K562 (cell line): ENCODE data around the gene TMEM107. TPM values are rescaled to one million over a fixed set of nuclear protein-coding genes. Genes with fewer than 3 reads are reported as not detected.

ENCODE experiments used
- BACH1 ChIP-seq: fragments of 200-800 bp; sonication (Bioruptor generic); IDR thresholded peaks from 2 replicates; pipeline ENCODE4 v1.6.1; 2016; ENCODE audit warnings: missing genetic modification characterization, missing compliant biosample characterization
- CCAR2 ChIP-seq: fragments of 200-400 bp; formaldehyde crosslinking; IDR thresholded peaks from 2 replicates; pipeline ENCODE4 v1.6.1; 2017; ENCODE audit warnings: mild to moderate bottlenecking, low read depth, low read length
- CHD2 ChIP-seq: IDR thresholded peaks from 2 replicates; pipeline ENCODE4 v1.6.1; 2011; ENCODE audit warnings: low read depth, low read length
- EWSR1 ChIP-seq: fragments of 450-650 bp; IDR thresholded peaks from 2 replicates; pipeline ENCODE4 v1.6.1; 2018; ENCODE audit warnings: borderline replicate concordance, mild to moderate bottlenecking, low read depth, moderate library complexity; ENCODE audit not compliant: partially characterized antibody
- GABPA ChIP-seq: fragments of 200-800 bp; sonication (Bioruptor generic); conservative IDR thresholded peaks from 2 replicates; pipeline ENCODE4 v1.6.1; 2016; ENCODE audit warnings: low read depth, missing genetic modification characterization, missing compliant biosample characterization
- GTF2F1 ChIP-seq: IDR thresholded peaks from 2 replicates; pipeline ENCODE4 v1.6.1; 2011; ENCODE audit warnings: low read depth, low read length, improper control_type of control experiment
- HDAC1 ChIP-seq, 2 experiments: fragments of 450-650 bp; IDR thresholded peaks; 2 replicates each; pipeline ENCODE4 v1.6.1; 2016 to 2017; ENCODE audit warnings: inconsistent platforms in 1 of 2, mild to moderate bottlenecking in 1 of 2, moderate library complexity in 1 of 2
- HEY1 ChIP-seq: fragments of 250-450 bp; sonication (Bioruptor Pico); IDR thresholded peaks from 2 replicates; pipeline ENCODE4 v1.5.0; 2020; ENCODE audit warnings: mild to moderate bottlenecking, moderate library complexity, borderline replicate concordance
- HNRNPUL1 ChIP-seq: fragments of 200-400 bp; formaldehyde crosslinking; IDR thresholded peaks from 2 replicates; pipeline ENCODE4 v1.6.1; 2017; ENCODE audit warnings: low read length
- IFI16 ChIP-seq: fragments of 250-450 bp; sonication (Bioruptor Pico); IDR thresholded peaks from 2 replicates; pipeline ENCODE4 v2.1.2; 2022; ENCODE audit warnings: mild to moderate bottlenecking, inconsistent platforms
- IRF2 ChIP-seq: sonication (generic); formaldehyde crosslinking; IDR thresholded peaks from 2 replicates; pipeline ENCODE4 v1.8.1; 2022; ENCODE audit warnings: mild to moderate bottlenecking, missing genetic modification reagents
- KLF1 ChIP-seq: fragments of 450-650 bp; IDR thresholded peaks from 2 replicates; pipeline ENCODE4 v1.6.1; 2016; ENCODE audit warnings: missing genetic modification characterization, missing compliant biosample characterization
- LEF1 ChIP-seq: fragments of 450-650 bp; IDR thresholded peaks from 2 replicates; pipeline ENCODE4 v1.6.1; 2016; ENCODE audit warnings: mild to moderate bottlenecking
- POLR2AphosphoS5 ChIP-seq: IDR thresholded peaks from 2 replicates; pipeline ENCODE4 v1.6.1; 2011; ENCODE audit warnings: mild to moderate bottlenecking, low read depth, low read length, moderate library complexity; ENCODE audit not compliant: control insufficient read depth, insufficient read depth
- SIN3A ChIP-seq, 2 experiments: fragments of 150-350 bp in 1 of 2; IDR thresholded peaks; 2 replicates each; pipeline ENCODE4 v1.6.1; 2011 to 2016; ENCODE audit warnings: borderline replicate concordance in 2 of 2, low read depth in 2 of 2, low read length in 2 of 2, mild to moderate bottlenecking in 2 of 2, moderate library complexity in 2 of 2; ENCODE audit not compliant: control insufficient read depth in 1 of 2
- SMAD3 ChIP-seq: fragments of 450-650 bp; formaldehyde crosslinking; conservative IDR thresholded peaks from 2 replicates; pipeline ENCODE4 v1.4.0; 2020; ENCODE audit warnings: mild to moderate bottlenecking
- SMARCA4 ChIP-seq: fragments of 450-650 bp; IDR thresholded peaks from 2 replicates; pipeline ENCODE4 v1.6.1; 2016
- SNRNP70 ChIP-seq: fragments of 200-400 bp; formaldehyde crosslinking; optimal IDR thresholded peaks from 2 replicates; pipeline ENCODE3; 2017; ENCODE audit warnings: low read depth, low read length
- XRCC5 ChIP-seq: fragments of 200-400 bp; formaldehyde crosslinking; IDR thresholded peaks from 2 replicates; pipeline ENCODE4 v1.6.1; 2017; ENCODE audit warnings: low read depth, mild to moderate bottlenecking, low read length
- ZNF133 ChIP-seq: fragments of 250-450 bp; sonication (Bioruptor Pico); IDR thresholded peaks from 2 replicates; pipeline ENCODE4 v1.4.0; 2020; ENCODE audit warnings: mild to moderate bottlenecking
- ZNF253 ChIP-seq: fragments of 250-450 bp; sonication (Bioruptor Pico); conservative IDR thresholded peaks from 2 replicates; pipeline ENCODE4 v1.6.1; 2021; ENCODE audit warnings: mild to moderate bottlenecking
- polyA plus RNA-seq, 8 experiments: library from polyadenylated mRNA; depleted of rRNA in 4 of 8; stranded (reverse) in 5 of 8; unstranded in 3 of 8; fragments of >200 nt; fragmentation: Nextera tagmentation in 2 of 8; fragmentation: Illumina TruSeq in 1 of 8; extraction: Ambion mirVana in 2 of 8; extraction: Trizol in 1 of 8; gene quantifications; 2 replicates each; pipeline versions ENCODE4 v1.2.1 to v1.2.3, GENCODE V29; 2011 to 2014; ENCODE audit warnings: inconsistent platforms in 1 of 8, missing spikeins in 1 of 8
- total RNA-seq, 7 experiments: library from RNA; depleted of rRNA in 6 of 7; stranded (reverse); fragments of >200 nt in 6 of 7; fragmentation: Illumina TruSeq in 2 of 7; extraction: Trizol in 2 of 7; gene quantifications; 2 replicates each; pipeline versions ENCODE4 v1.2.1 to v1.2.3, GENCODE V29; 2011 to 2021; ENCODE audit warnings: low replicate concordance in 1 of 7
- TF ChIP-seq, protein P1 (sequence below): fragments of 250-450 bp; sonication (Bioruptor Pico); IDR thresholded peaks from 2 replicates; pipeline ENCODE4 v1.9.0; 2021; ENCODE audit warnings: mild to moderate bottlenecking, inconsistent platforms
- TF ChIP-seq, protein P2 (sequence below): fragments of 250-450 bp; sonication (Bioruptor Pico); IDR thresholded peaks from 2 replicates; pipeline ENCODE4 v1.5.0; 2021
- TF ChIP-seq, protein P3 (sequence below): IDR thresholded peaks from 2 replicates; pipeline ENCODE4 v1.6.1; 2016; ENCODE audit warnings: missing genetic modification characterization, missing compliant biosample characterization

The TMEM107 gene
- total and polyA plus RNA-seq, 9 of the 15 experiments (the other 6 are each of a cell fraction or from before 2014, with no cell fraction given) = 7.1 to 26.2 (median 16.9) TPM

- TF ChIP-seq, protein P1, sequence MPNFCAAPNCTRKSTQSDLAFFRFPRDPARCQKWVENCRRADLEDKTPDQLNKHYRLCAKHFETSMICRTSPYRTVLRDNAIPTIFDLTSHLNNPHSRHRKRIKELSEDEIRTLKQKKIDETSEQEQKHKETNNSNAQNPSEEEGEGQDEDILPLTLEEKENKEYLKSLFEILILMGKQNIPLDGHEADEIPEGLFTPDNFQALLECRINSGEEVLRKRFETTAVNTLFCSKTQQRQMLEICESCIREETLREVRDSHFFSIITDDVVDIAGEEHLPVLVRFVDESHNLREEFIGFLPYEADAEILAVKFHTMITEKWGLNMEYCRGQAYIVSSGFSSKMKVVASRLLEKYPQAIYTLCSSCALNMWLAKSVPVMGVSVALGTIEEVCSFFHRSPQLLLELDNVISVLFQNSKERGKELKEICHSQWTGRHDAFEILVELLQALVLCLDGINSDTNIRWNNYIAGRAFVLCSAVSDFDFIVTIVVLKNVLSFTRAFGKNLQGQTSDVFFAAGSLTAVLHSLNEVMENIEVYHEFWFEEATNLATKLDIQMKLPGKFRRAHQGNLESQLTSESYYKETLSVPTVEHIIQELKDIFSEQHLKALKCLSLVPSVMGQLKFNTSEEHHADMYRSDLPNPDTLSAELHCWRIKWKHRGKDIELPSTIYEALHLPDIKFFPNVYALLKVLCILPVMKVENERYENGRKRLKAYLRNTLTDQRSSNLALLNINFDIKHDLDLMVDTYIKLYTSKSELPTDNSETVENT = peak; percentile 98
- TF ChIP-seq HDAC1 (IDR thresholded peaks at IDR 0.05) (peak; percentile 61 to 92; a peak in 3 of 4 replicates), GTF2F1 (peak; percentile 99), ZNF253 (CRISPR knock-in tag) (peak; percentile 93), SMAD3 (CRISPR knock-in tag) (peak; percentile 96), LEF1 (peak; percentile 89), CHD2 (peak; percentile 80), IRF2 (CRISPR knock-in tag) (no peak), KLF1 (tag) (0 out of 2 replicates have a peak, but pooled peaks have one; percentile 61), SMARCA4 (peak; percentile 77), SIN3A (IDR thresholded peaks at IDR 0.05; ENCODE audit: borderline replicate concordance in 2 of 2, control insufficient read depth in 1 of 2, low read depth in 2 of 2, low read length in 2 of 2) (peak; percentile 95 to 97; a peak in 2 of 4 replicates), IFI16 (CRISPR knock-in tag) (0 out of 2 replicates have a peak, but pooled peaks have one; percentile 23), SNRNP70 (no peak), HEY1 (peak; percentile 94; the same call in 1 of the 2 replicates), HNRNPUL1 (peak; percentile 94; the same call in 1 of the 2 replicates), CCAR2 (no peak), GABPA (tag) (peak; percentile 69), ZNF133 (no peak), EWSR1 (peak; percentile 99), POLR2AphosphoS5 (peak; percentile 100), BACH1 (tag) (peak; percentile 84), XRCC5 (no peak)
- TF ChIP-seq, protein P2, sequence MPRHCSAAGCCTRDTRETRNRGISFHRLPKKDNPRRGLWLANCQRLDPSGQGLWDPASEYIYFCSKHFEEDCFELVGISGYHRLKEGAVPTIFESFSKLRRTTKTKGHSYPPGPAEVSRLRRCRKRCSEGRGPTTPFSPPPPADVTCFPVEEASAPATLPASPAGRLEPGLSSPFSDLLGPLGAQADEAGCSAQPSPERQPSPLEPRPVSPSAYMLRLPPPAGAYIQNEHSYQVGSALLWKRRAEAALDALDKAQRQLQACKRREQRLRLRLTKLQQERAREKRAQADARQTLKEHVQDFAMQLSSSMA (CRISPR knock-in tag) = peak; percentile 92
- TF ChIP-seq, protein P3, sequence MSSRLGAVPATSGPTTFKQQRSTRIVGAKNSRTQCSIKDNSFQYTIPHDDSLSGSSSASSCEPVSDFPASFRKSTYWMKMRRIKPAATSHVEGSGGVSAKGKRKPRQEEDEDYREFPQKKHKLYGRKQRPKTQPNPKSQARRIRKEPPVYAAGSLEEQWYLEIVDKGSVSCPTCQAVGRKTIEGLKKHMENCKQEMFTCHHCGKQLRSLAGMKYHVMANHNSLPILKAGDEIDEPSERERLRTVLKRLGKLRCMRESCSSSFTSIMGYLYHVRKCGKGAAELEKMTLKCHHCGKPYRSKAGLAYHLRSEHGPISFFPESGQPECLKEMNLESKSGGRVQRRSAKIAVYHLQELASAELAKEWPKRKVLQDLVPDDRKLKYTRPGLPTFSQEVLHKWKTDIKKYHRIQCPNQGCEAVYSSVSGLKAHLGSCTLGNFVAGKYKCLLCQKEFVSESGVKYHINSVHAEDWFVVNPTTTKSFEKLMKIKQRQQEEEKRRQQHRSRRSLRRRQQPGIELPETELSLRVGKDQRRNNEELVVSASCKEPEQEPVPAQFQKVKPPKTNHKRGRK (tag) = no peak
Observed at GRCh38 chr17:8173056-8173870, 2.9 kb downstream of the TMEM107 start (continued).
